NCI-H2029 (cell line): ENCODE measurements around the gene CHSY1.
A peak's percentile ranks its signal among the peaks of the same experiment; 100 is the strongest.
"Not testable (repeated sequence)": the region's sequence is repeated elsewhere in the genome, so short reads cannot be mapped to it uniquely, and the experiment has no call there.

Experiments
- DNase-seq: peaks from one replicate; lab custom pipeline; 2025; lab: John Stamatoyannopoulos, UW

Gene CHSY1

GRCh38 chr15:101135532-101136166 is 116.2 kb downstream of the CHSY1 start:
- DNase-seq, result no peak

- DNase-seq, result no peak
Measured at GRCh38 chr15:101134780-101135179, 117.1 kb downstream of the CHSY1 start.

- DNase-seq, result no peak
Measured at GRCh38 chr15:101133751-101134261, 118.0 kb downstream of the CHSY1 start.

GRCh38 chr15:101133181-101133460 is 118.7 kb downstream of the CHSY1 start:
- no peak for DNase-seq

- DNase-seq, result no peak
Measured at GRCh38 chr15:101132390-101133180, 119.3 kb downstream of the CHSY1 start.

GRCh38 chr15:101131489-101132389 is 120.1 kb downstream of the CHSY1 start:
- no peak for DNase-seq

GRCh38 chr15:101129851-101130380 is 121.9 kb downstream of the CHSY1 start:
- no peak for DNase-seq

- DNase-seq, result no peak
Measured at GRCh38 chr15:101128221-101129015, 123.4 kb downstream of the CHSY1 start.

GRCh38 chr15:101127506-101128076 is 124.3 kb downstream of the CHSY1 start:
- DNase-seq, result peak; percentile 11

- DNase-seq, result no peak
Measured at GRCh38 chr15:101126618-101127505, 125.0 kb downstream of the CHSY1 start.

- DNase-seq, result not testable (repeated sequence)
Measured at GRCh38 chr15:101125881-101126428, 125.9 kb downstream of the CHSY1 start.
